ACC112 (cell line): ENCODE measurements around the gene DIP2B.

Source experiments
- H2AFZ ChIP-seq: fragments of 200-600 bp; sonication (generic); one replicate; pipeline ENCODE4 v1.6.0; 2017; ENCODE audit warnings: antibody characterized with exemption, low read length; ENCODE audit not compliant: unreplicated experiment
- H3K27ac ChIP-seq: fragments of 200-600 bp; sonication (generic); 2 replicates; pipeline ENCODE4 v1.5.1; 2014; ENCODE audit warnings: low read depth, mild to moderate bottlenecking, antibody characterized with exemption, low read length, moderate library complexity
- H3K27me3 ChIP-seq: fragments of 200-600 bp; sonication (generic); 2 replicates; pipeline ENCODE4 v1.6.1; 2014; ENCODE audit warnings: mild to moderate bottlenecking, antibody characterized with exemption, low read length, moderate library complexity, mixed read lengths; ENCODE audit not compliant: insufficient read depth
- H3K36me3 ChIP-seq: fragments of 200-600 bp; sonication (generic); 2 replicates; pipeline ENCODE4 v1.6.1; 2016; ENCODE audit warnings: mild to moderate bottlenecking, antibody characterized with exemption, low read length, moderate library complexity, mixed read lengths; ENCODE audit not compliant: insufficient read depth
- H3K4me1 ChIP-seq: fragments of 200-600 bp; sonication (generic); one replicate; pipeline ENCODE4 v1.6.1; 2016; ENCODE audit warnings: low read length, mixed read lengths; ENCODE audit not compliant: insufficient read depth, unreplicated experiment, control insufficient read depth
- H3K4me3 ChIP-seq: fragments of 200-600 bp; sonication (generic); 2 replicates; pipeline ENCODE4 v1.5.1; 2014; ENCODE audit warnings: mild to moderate bottlenecking, low read depth, low read length
- H3K79me2 ChIP-seq: fragments of 200-600 bp; sonication (generic); one replicate; pipeline ENCODE4 v1.6.0; 2016; ENCODE audit warnings: low read length; ENCODE audit not compliant: control insufficient read depth, unreplicated experiment, insufficient read depth

DIP2B gene

DNA sequence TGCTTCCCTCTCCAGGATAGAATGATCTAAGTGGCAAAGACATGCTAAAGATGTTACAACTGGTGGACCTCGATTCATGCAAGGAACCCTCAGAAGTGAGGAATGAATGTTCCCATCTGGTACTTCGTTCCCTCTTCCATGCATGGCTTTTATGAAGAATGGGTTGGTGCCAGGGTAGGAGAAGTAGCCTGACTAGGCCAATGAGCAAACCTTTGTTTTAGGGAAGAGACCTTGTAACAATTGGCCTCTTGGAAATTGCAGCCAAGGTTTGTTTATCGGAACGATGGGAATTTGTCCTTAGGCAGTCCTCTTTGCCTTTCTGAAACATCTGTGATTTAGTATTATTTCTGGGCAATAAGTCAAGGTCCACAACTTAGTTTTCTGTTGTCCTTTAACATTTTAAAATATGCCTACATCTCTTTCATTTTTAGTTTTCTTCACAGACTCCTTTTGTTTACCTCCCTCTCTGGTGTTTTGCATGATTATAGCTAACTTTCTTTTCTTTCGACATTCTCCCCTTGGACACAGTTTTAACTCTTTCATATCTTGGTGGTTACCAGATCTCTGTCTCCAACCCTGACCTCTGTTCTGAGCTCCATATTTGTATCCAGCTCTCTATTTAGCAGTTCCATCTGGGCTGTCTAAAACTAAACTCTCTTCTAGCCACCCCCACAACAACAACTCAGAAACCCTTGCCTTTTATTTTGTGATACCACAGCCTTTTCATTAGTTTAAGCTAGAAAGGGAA lies 70.0 kb downstream of the DIP2B start:
- Histone ChIP-seq H2AFZ (no peak overlapping the region), H3K27ac (no peak overlapping the region), H3K36me3 (no peaks in the 10 kb centered on the region), H3K79me2 (peaks cover 24% of the 10 kb centered on the region), H3K4me3 (0 out of 2 replicates have a peak overlapping the region, but pooled peaks have one; percentile 28), H3K27me3 (no peaks in the 10 kb centered on the region), H3K4me1 (peaks cover 35% of the 10 kb centered on the region)

DNA sequence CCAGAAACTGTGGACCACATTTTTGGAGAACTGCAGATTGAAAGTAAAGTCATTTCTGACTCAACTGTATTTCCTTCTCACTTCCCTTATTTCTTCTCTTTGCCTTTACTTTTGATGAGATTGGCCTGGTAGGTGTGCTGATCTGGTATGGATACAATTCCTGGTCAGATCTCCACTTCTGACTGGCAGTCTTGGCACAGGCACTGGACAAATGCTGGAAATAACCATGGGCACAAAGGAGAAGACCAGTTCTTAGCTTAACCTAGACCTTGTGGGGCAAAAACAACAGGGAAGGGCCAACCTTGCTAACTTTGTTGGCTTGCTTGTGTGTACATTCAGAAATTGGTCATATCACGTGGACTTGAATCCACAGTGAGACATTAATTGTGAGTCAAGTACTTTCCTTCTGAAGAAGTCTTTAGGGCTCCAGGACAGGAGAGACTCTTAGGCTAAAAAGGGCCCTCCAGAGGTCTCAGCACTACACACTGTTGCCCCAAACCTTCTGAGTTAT lies 75.0 kb downstream of the DIP2B start:
- Histone ChIP-seq H3K4me1 (peaks cover 23% of the 10 kb centered on the region), H3K36me3 (no peaks in the 10 kb centered on the region), H3K4me3 (no peak overlapping the region), H3K27me3 (no peaks in the 10 kb centered on the region), H2AFZ (no peak overlapping the region), H3K79me2 (peaks cover 12% of the 10 kb centered on the region), H3K27ac (peak overlapping the region; percentile 22; the same call in 1 of the 2 replicates)

DNA sequence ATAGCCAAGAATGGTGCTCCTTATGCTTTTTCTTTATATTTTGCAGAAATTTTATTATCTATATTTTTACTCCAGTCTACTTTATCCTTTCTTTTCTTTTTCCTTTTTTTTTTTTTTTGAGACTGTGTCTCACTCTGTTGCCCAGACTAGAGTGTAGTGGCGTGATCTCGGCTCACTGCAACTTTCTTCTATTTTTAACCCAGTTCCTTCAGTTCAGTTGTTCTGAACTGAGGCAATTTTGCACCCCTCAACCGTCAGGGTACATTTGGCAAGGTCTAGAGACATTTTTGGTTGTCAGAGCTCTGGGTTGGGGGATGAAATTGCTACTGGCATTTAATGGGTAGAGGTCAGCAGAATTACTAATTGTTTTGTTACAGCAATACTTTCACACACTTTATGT lies 75.7 kb downstream of the DIP2B start:
- Histone ChIP-seq H3K4me3 (no peak overlapping the region), H3K27ac (no peak overlapping the region), H3K36me3 (no peaks in the 10 kb centered on the region), H3K79me2 (peaks cover 12% of the 10 kb centered on the region), H2AFZ (no peak overlapping the region), H3K27me3 (no peaks in the 10 kb centered on the region), H3K4me1 (peaks cover 16% of the 10 kb centered on the region)

DNA sequence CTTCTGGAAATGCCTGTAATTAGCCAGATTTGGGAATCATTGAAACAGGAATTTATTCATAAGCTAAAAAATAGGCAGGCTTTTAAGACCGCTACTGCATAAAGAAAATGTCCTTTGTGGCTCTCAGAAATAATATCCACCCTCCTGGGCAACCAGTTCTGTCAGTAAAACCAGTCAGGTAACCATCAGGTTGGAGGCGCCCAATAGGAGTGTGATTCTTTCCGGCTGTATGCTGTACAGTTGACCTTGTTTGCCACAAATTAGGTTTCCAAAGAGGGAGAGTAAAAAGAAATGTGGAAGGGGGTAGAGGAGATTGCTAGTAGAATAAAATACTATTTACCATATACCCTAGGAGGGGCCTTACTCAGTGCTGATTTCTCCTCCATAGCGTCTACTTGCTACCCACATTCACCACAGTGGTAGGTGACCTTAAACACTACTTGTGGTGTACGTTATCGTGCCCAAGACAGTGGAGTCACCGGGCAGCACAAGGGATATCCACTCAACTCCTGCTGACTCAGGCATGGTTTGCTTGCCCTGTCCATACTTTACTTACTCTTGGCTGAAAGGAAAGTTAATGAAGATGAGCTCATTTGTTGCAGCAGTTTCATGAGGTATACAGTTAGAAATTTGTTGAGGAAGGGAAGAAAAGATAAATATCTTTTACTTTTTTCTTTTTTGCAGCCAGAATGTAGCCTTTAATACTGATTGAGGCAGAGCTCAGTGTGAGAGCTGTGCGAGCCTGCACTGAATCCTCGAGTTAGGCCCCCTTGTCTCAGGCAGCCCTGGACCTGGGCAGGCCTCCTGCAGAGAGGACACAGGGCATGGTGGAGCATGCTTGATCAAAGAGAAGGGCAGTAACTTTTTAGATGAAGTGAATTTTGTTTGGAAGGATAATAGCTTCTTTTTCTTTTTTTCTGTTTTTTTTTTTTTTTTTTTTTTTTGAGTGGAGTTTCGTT lies 76.7 kb downstream of the DIP2B start:
- Histone ChIP-seq H3K36me3 (no peaks in the 10 kb centered on the region), H3K4me3 (no peak overlapping the region), H2AFZ (no peak overlapping the region), H3K27ac (no peak overlapping the region), H3K79me2 (peaks cover 15% of the 10 kb centered on the region), H3K4me1 (peaks cover 16% of the 10 kb centered on the region), H3K27me3 (no peaks in the 10 kb centered on the region)

DNA sequence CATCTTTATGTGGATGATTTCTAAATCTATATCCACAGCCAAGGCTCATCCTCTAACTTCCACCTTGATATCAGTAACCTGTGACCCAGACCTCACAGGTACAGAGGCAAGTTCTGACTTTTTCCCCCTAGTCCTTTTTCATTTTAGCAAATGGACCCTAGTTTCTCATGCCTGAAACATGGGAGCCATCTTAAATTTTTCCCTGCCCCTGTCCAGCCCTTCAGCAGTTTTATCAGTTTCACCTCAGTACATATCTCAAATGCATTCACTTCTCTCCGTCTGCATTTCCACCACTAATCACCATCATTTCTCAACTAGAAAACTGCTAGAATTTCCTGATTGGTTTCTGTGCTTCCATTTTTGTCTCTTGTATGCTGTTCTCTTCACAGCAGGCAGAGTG lies 79.3 kb downstream of the DIP2B start:
- Histone ChIP-seq H2AFZ (no peak overlapping the region), H3K4me1 (peaks cover 17% of the 10 kb centered on the region), H3K36me3 (no peaks in the 10 kb centered on the region), H3K4me3 (no peak overlapping the region), H3K79me2 (peaks cover 15% of the 10 kb centered on the region), H3K27ac (no peak overlapping the region), H3K27me3 (no peaks in the 10 kb centered on the region)

DNA sequence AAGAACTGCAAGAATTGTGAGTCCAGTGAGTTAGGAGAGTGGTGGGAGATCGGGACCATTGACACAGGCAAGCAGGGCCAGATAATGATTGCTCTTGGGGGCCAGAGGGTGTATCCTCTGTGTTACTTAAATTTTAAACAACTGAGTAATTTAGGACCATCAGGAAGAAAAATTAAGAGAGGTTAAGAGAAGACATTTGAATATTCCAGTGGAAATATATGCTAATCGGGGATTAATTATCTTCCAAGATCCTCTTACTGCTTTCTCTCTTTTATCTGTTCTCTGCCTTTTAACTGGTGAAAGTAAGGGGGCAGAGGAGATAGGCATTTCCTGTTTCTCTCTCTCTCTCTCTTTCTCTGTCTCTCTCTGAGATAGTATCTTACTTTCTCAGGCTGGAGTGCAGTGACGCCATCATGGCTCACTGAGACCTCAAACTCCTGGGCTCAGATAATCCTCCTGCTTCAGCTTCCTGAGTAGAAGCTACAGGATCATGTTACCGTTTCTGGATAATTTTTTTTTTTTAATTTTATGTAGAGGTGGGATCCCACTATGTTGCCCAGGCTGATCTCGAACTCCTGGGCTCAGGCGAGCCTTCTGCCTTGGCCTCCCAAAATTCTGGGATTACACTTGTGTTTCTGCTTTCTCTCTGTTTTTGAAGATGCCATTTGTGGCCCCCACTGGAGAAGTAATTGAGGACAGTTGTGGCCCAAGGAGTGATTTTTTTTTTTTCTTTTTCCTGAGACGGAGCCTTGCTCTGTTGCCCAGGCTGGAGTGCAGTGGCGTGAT lies 85.1 kb downstream of the DIP2B start:
- no peaks in the 10 kb centered on the region for H3K36me3 ChIP-seq
- H3K27ac ChIP-seq, result peak overlapping the region; percentile 77
- H3K27me3 ChIP-seq, result no peaks in the 10 kb centered on the region
- H3K4me3 ChIP-seq, result peak overlapping the region; percentile 16; the same call in 1 of the 2 replicates
- peaks cover 8% of the 10 kb centered on the region for H3K79me2 ChIP-seq
- H3K4me1 ChIP-seq, result peaks cover 8% of the 10 kb centered on the region
- no peak overlapping the region for H2AFZ ChIP-seq

DNA sequence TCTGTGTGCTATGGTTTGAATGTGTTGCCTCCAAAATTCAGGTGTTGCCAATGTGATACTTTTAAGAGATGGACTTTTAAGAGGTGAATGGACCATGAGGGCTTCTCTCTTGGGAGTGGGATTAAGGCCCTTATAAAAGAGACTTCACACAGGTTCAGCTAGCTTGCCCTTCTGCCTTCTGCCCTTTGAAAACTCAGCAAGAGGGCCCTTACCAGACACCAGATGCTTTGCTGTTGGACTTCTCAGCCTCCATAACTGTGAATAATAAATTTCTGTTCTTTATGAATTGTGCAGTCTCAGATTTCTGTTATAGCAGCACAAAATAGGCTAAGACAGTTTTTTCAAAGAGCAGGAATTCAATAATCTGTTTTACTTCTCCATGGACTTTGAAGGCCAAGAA lies 86.1 kb downstream of the DIP2B start:
- Histone ChIP-seq H3K79me2 (peaks cover 6% of the 10 kb centered on the region), H3K4me1 (peaks cover 8% of the 10 kb centered on the region), H3K4me3 (no peak overlapping the region), H2AFZ (no peak overlapping the region), H3K27me3 (no peaks in the 10 kb centered on the region), H3K36me3 (no peaks in the 10 kb centered on the region), H3K27ac (no peak overlapping the region)

DNA sequence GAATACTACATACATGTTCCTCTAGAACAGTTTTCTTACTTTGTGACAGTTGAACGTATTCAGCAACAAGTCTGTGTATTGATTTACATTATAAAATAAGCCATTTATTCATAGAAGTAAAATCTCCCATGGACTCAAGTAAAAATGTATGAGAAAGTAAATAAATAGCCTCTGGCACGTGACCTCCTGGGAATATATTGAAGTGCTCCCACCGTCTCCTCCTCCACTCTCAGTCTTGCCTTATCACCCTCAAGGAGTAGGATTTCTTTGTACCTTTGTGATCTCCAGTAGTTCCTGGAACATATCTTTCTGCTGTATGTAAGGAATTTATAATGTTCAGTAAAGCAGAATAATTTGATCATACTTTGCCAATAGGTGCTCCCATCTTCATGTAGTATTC lies 90.9 kb downstream of the DIP2B start:
- H3K27me3 ChIP-seq, result no peaks in the 10 kb centered on the region
- H3K36me3 ChIP-seq, result no peaks in the 10 kb centered on the region
- peaks cover 12% of the 10 kb centered on the region for H3K4me1 ChIP-seq
- no peak overlapping the region for H3K27ac ChIP-seq
- no peak overlapping the region for H3K4me3 ChIP-seq
- H2AFZ ChIP-seq, result no peak overlapping the region
- peaks cover 4% of the 10 kb centered on the region for H3K79me2 ChIP-seq

DNA sequence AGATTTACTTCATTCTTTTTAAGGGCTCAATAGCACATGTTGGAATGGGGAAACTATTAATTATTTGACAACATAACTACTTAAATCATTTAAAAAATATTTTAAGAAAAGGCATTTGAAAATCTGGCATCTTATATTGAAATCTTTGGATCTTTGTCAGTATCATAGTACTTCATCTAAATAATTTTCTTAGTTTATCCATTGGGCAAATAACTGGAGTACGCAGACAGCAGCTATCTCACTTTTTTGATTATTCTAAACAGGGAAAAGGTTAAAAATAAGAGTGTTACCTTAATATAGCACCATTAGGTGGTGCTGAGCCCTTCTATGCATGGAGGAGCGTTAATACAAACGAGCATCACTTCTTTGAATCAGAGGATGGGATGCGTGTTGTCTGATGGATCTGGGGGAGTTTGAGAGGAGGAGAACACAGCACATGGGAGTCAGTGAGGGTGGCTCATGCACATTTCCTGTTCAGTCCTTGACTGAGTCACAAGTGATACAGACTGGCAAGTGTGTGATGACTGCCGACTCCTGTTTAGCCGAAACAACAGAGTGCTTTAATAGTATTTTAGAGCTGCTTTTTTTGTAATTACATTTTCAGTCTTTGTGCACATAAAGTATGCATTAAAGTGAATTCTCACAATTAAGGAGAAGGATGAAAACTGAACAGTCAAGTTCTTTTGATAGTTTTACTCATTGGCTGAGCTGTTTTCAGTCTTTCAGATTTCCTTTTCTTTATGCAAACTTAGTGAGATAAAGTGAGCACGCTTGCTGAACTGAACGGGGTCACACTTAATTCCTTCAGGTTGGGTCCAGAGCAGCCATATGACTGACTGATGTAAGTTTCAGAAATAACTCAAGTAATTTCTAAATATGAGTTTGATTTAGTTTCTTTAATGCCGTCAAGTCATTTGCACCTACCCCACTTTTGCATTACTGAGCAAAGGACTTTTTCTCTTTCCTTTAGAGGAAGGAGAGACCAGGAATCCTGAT lies 92.7 kb downstream of the DIP2B start:
- peak overlapping the region; percentile 55 for H3K4me3 ChIP-seq
- H2AFZ ChIP-seq, result peak overlapping the region; percentile 16
- H3K36me3 ChIP-seq, result no peaks in the 10 kb centered on the region
- H3K79me2 ChIP-seq, result peaks cover 6% of the 10 kb centered on the region
- H3K27me3 ChIP-seq, result no peaks in the 10 kb centered on the region
- H3K27ac ChIP-seq, result peak overlapping the region; percentile 47
- peaks cover 12% of the 10 kb centered on the region for H3K4me1 ChIP-seq
